A549 (cell line): ENCODE measurements around the gene ZFYVE19. TPM values are rescaled to one million over a fixed set of nuclear protein-coding genes. Genes with fewer than 3 reads are reported as not detected.
"Not testable (repeated sequence)": the region's sequence is repeated elsewhere in the genome, so short reads cannot be mapped to it uniquely, and the experiment has no call there.

ENCODE experiments used
- ATAC-seq, 2 experiments: fragments of 200-7000 bp in 1 of 2; fragments of >200 bp in 1 of 2; cut with Nextera tagmentation in 1 of 2; cut with Tn5 transposase in 1 of 2; 3 replicates each; pipeline versions ENCODE4 v1.8.0 to v1.9.1; 2018 to 2020; ENCODE audit warnings: mild to moderate bottlenecking in 1 of 2, moderate library complexity in 1 of 2
- CTCF ChIA-PET: fragments of 300-600 bp; sonication (Branson Sonifier 250); formaldehyde crosslinking; extraction: SDS; loops from one replicate; lab custom pipeline; 2021; ENCODE audit warnings: antibody characterized with exemption, inconsistent platforms; lab: Yijun Ruan, JAX
- POLR2A ChIA-PET: fragments of 350-600 bp; formaldehyde crosslinking; extraction: SDS; loops from one replicate; lab custom pipeline; 2021; ENCODE audit warnings: antibody characterized with exemption, inconsistent platforms; lab: Yijun Ruan, JAX
- DNase-seq, 2 experiments: peaks; one replicate each; pipeline versions ENCODE4 v3.0.0 to v3.0.0-alpha.2; 2011 to 2016; ENCODE audit warnings: low read depth in 1 of 2, low spot score in 1 of 2
- FAIRE-seq: peaks from 2 replicates; lab custom pipeline; 2011; peaks lifted over from hg19 to GRCh38; lab: Jason Lieb, UNC
- H3K27ac ChIP-seq, 2 experiments: fragments of >200 bp; sonication (Bioruptor Twin); formaldehyde crosslinking; 3 replicates each; pipeline ENCODE4 v1.5.1; 2016 to 2017
- H3K4me1 ChIP-seq: fragments of >200 bp; sonication (Bioruptor Twin); formaldehyde crosslinking; 3 replicates; pipeline ENCODE4 v1.6.1; 2016
- H3K4me2 ChIP-seq: fragments of >200 bp; sonication (Bioruptor Twin); formaldehyde crosslinking; 3 replicates; pipeline ENCODE4 v1.6.1; 2016
- H3K4me3 ChIP-seq: fragments of >200 bp; sonication (Bioruptor Twin); formaldehyde crosslinking; 3 replicates; pipeline ENCODE4 v1.5.1; 2016
- H3K9me3 ChIP-seq: fragments of >200 bp; sonication (Bioruptor Twin); formaldehyde crosslinking; 3 replicates; pipeline ENCODE4 v1.6.1; 2016
- EP300 ChIP-seq, 2 experiments: fragments of >200 bp; sonication (Bioruptor Twin); formaldehyde crosslinking; IDR thresholded peaks; 2 replicates in 1 of 2; 3 replicates in 1 of 2; pipeline ENCODE4 v1.6.1; 2016 to 2017
- HEYL ChIP-seq: fragments of 250-450 bp; sonication (Bioruptor Pico); IDR thresholded peaks from 2 replicates; pipeline ENCODE4 v1.8.0; 2021; ENCODE audit warnings: mild to moderate bottlenecking, moderate library complexity
- HOXA7 ChIP-seq: fragments of 250-450 bp; sonication (Bioruptor Pico); IDR thresholded peaks from 2 replicates; pipeline ENCODE4 v1.5.0; 2020; ENCODE audit warnings: mild to moderate bottlenecking, moderate library complexity
- KDM5A ChIP-seq: fragments of 200-600 bp; sonication (generic); IDR thresholded peaks from 2 replicates; pipeline ENCODE4 v1.6.1; 2016; ENCODE audit warnings: antibody characterized with exemption, mild to moderate bottlenecking
- NFE2L2 ChIP-seq: fragments of 150-350 bp; conservative IDR thresholded peaks from 2 replicates; pipeline ENCODE4 v1.6.1; 2014; ENCODE audit warnings: low read length
- POLR2AphosphoS2 ChIP-seq: conservative IDR thresholded peaks from 2 replicates; pipeline ENCODE4 v1.6.1; 2012; ENCODE audit warnings: low read length, improper control_type of control experiment, inconsistent platforms
- RAD21 ChIP-seq, 2 experiments: fragments of >200 bp in 1 of 2; sonication (Bioruptor Twin) in 1 of 2; formaldehyde crosslinking in 1 of 2; IDR thresholded peaks in 1 of 2; conservative IDR thresholded peaks in 1 of 2; 2 replicates in 1 of 2; 3 replicates in 1 of 2; pipeline ENCODE4 v1.6.1; 2012 to 2018; ENCODE audit warnings: inconsistent platforms in 1 of 2
- SMC3 ChIP-seq: fragments of >200 bp; sonication (Bioruptor Twin); formaldehyde crosslinking; IDR thresholded peaks from 3 replicates; pipeline ENCODE4 v1.6.1; 2018; ENCODE audit warnings: inconsistent platforms
- ZFP36 ChIP-seq: fragments of 450-650 bp; IDR thresholded peaks from 2 replicates; pipeline ENCODE4 v1.6.1; 2014; ENCODE audit warnings: borderline replicate concordance; ENCODE audit not compliant: partially characterized antibody
- WGBS: methylation state at CpG from one replicate; pipeline ENCODE4 v1.1.6; 2017; ENCODE audit errors: missing lambda C conversion rate; 5-methylcytosine and 5-hydroxymethylcytosine counted together
- polyA plus RNA-seq, 4 experiments: library from polyadenylated mRNA; depleted of rRNA in 3 of 4; stranded (reverse); fragments of >200 nt; fragmentation: RNase III in 1 of 4; extraction: RNeasy Plus Mini Kit Qiagen cat#74134 plus additional on column Dnase treatment in 1 of 4; gene quantifications; 2 replicates in 3 of 4; 3 replicates in 1 of 4; pipeline ENCODE4 v1.2.3, GENCODE V29; 2011 to 2017
- small RNA-seq, 6 experiments: library from RNA; depleted of rRNA; stranded (forward); fragments of <200 nt; gene quantifications; one replicate each; pipeline ENCODE3, GENCODE V24; 2012
- TF ChIP-seq, protein P1 (sequence below): fragments of 450-650 bp; IDR thresholded peaks from 2 replicates; pipeline ENCODE4 v1.6.1; 2014; ENCODE audit warnings: antibody characterized with exemption
- TF ChIP-seq, protein P2 (sequence below): IDR thresholded peaks from 2 replicates; pipeline ENCODE4 v1.6.1; 2012
- TF ChIP-seq, protein P3 (sequence below): fragments of >200 bp; sonication (Bioruptor Twin); formaldehyde crosslinking; IDR thresholded peaks from 3 replicates; pipeline ENCODE4 v1.5.1; 2016

Gene ZFYVE19
- polyA plus RNA-seq, 2 of the 4 experiments (the other 2 are of a cell fraction) = 15.6 to 25.6 TPM

DNA sequence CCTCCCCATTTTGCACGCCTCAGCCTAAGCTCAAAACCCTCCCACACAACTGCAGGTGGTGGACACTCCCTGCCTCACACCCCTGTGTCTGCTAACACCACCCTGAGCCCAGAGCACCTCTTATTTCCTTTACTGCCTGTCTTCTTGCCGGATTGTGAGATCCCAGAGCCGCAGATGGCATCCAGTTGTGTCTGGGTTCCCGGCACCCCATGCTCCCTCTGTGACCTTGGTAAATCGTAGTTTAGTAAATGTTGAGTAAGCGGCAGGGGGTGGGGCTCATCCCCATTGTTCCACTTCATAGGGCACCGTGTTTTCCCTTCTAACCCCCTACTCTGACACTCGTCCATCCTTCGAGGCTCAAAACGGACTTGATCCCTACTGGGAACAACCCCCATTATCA, 51.8 kb downstream of the ZFYVE19 start:
- WGBS = 75% methylated on average over 10 of the region's 10 CpGs
- Histone ChIP-seq H3K27ac (peak overlapping the region in 1 of 2 experiments; percentile 76; a peak in 2 of 6 replicates), H3K4me2 (no peak overlapping the region), H3K9me3 (no peaks in the 10 kb centered on the region), H3K4me1 (peaks cover 50% of the 10 kb centered on the region), H3K4me3 (no peak overlapping the region)
- no peak for TF ChIP-seq NFE2L2
- no peak for DNase-seq
- ChIA-PET CTCF (interaction anchor here (0.5 to 9.3 kb wide), 28 partner anchors 12 to 1245 kb away, joined by 3 to 254 read pairs (median 4); partner anchors contain the start of genes PPP1R14D, RAD51, SPINT1 and VPS18), POLR2A (interaction anchor here (1.0 to 1.9 kb wide), 6 partner anchors 11 to 35 kb away, joined by 4 to 19 read pairs (median 14); partner anchors contain the start of genes RHOV and VPS18)
- FAIRE-seq = no peak
- no peak for ATAC-seq

- H3K9me3 ChIP-seq = no peaks in the 10 kb centered on the region
- no peak overlapping the region for H3K4me3 ChIP-seq
- peak; percentile 82 to 88 for DNase-seq
- TF ChIP-seq RAD21 (conservative IDR thresholded peaks at IDR 0.05 in 1 of 2, IDR thresholded peaks at IDR 0.05 in 1 of 2) = peak; percentile 57 to 62; a peak in 4 of 5 replicates
- no peak for TF ChIP-seq EP300 (IDR thresholded peaks at IDR 0.05)
- TF ChIP-seq POLR2AphosphoS2 = no peak
- TF ChIP-seq, protein P1, sequence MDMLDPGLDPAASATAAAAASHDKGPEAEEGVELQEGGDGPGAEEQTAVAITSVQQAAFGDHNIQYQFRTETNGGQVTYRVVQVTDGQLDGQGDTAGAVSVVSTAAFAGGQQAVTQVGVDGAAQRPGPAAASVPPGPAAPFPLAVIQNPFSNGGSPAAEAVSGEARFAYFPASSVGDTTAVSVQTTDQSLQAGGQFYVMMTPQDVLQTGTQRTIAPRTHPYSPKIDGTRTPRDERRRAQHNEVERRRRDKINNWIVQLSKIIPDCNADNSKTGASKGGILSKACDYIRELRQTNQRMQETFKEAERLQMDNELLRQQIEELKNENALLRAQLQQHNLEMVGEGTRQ = 0 out of 2 replicates have a peak, but pooled peaks have one; percentile 26
- peak; percentile 50 for TF ChIP-seq SMC3
- TF ChIP-seq, protein P2, sequence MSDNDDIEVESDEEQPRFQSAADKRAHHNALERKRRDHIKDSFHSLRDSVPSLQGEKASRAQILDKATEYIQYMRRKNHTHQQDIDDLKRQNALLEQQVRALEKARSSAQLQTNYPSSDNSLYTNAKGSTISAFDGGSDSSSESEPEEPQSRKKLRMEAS = peak; percentile 31; the same call in 1 of the 2 replicates
- TF ChIP-seq, protein P3, sequence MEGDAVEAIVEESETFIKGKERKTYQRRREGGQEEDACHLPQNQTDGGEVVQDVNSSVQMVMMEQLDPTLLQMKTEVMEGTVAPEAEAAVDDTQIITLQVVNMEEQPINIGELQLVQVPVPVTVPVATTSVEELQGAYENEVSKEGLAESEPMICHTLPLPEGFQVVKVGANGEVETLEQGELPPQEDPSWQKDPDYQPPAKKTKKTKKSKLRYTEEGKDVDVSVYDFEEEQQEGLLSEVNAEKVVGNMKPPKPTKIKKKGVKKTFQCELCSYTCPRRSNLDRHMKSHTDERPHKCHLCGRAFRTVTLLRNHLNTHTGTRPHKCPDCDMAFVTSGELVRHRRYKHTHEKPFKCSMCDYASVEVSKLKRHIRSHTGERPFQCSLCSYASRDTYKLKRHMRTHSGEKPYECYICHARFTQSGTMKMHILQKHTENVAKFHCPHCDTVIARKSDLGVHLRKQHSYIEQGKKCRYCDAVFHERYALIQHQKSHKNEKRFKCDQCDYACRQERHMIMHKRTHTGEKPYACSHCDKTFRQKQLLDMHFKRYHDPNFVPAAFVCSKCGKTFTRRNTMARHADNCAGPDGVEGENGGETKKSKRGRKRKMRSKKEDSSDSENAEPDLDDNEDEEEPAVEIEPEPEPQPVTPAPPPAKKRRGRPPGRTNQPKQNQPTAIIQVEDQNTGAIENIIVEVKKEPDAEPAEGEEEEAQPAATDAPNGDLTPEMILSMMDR = peak; percentile 66
- FAIRE-seq = no peak
- WGBS = 42% methylated on average over 17 of the region's 18 CpGs
- ATAC-seq = peak; percentile 89 to 93
- H3K27ac ChIP-seq = peak overlapping the region in 1 of 2 experiments; percentile 61; a peak in 3 of 6 replicates
- POLR2A ChIA-PET = interaction anchor here (1.0 to 1.9 kb wide), 4 partner anchors 11 to 35 kb away, joined by 4 to 17 read pairs (median 9); partner anchors contain the start of genes RHOV and VPS18
- H3K4me2 ChIP-seq = peak overlapping the region; percentile 48; the same call in 2 of the 3 replicates
- H3K4me1 ChIP-seq = peaks cover 56% of the 10 kb centered on the region
- CTCF ChIA-PET = interaction anchor here (0.5 to 9.3 kb wide), 22 partner anchors 12 to 1244 kb away, joined by 3 to 254 read pairs (median 4); partner anchors contain the start of genes RAD51, SPINT1 and VPS18
Measured at GRCh38 chr15:40859206-40859851, 52.4 kb downstream of the ZFYVE19 start.

- not testable (repeated sequence) for H3K4me2 ChIP-seq, ATAC-seq, FAIRE-seq, DNase-seq, H3K9me3 ChIP-seq, H3K4me3 ChIP-seq
- POLR2A ChIA-PET = interaction anchor here (1.0 to 1.6 kb wide), 2 partner anchors 12 kb away, joined by 4 to 5 read pairs; no protein-coding TSS in a partner anchor
- Histone ChIP-seq H3K4me1 (peaks cover 69% of the 10 kb centered on the region), H3K27ac (peak overlapping the region; percentile 13 to 88; a peak in 3 of 6 replicates)
- CTCF ChIA-PET = interaction anchor here (6.9 to 9.3 kb wide), 3 partner anchors 14 to 39 kb away, joined by 82 to 254 read pairs (median 156); partner anchors contain the start of genes SPINT1 and VPS18
- 71% methylated on average over 4 of the region's 4 CpGs for WGBS
Measured at GRCh38 chr15:40861147-40861546, 54.3 kb downstream of the ZFYVE19 start.

DNA sequence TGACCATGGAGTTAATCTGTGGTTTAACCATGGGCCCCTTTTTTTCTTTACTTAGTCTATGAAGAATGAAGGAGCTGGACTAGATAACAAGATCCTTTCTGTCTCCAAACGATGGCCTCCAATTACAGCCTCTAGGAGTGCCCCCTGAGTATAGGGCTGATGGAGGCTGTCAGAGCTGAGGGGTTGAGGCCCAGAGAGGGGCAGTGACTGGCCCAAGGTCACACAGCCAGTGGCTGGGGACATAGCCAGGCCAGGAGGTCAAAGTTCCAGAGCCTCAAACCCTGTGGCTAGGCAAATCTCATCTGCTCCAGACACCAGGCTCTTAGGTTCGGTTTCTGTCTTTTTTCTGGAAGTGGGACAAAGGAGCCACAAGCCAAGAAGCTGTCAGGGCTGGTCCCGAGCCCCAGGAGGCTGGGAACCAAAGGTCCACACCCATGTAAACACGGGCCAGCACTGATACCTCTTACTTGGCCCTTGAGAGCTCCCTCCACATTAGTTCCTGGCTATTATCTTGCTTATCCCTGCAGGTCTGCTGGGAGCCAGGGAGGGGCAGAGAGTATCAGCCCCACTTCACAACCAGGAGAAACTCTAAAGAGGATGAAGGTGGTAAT, 56.9 kb downstream of the ZFYVE19 start:
- no peaks in the 10 kb centered on the region for H3K9me3 ChIP-seq
- peak; percentile 17 for TF ChIP-seq ZFP36
- no peak for TF ChIP-seq KDM5A
- no peak for TF ChIP-seq HEYL (CRISPR knock-in tag)
- no peak for TF ChIP-seq HOXA7 (CRISPR knock-in tag)
- TF ChIP-seq, all 56 proteins: peak for 1
- H3K4me1 ChIP-seq = peaks cover 61% of the 10 kb centered on the region
- FAIRE-seq (no peak), ATAC-seq (no peak), DNase-seq (peak in 1 of 2 experiments; percentile 34)
- CTCF ChIA-PET = interaction anchor here (0.8 kb wide), 1 partner anchor 30 kb away, joined by 5 read pairs; the partner anchor contains the start of gene VPS18
- H3K4me3 ChIP-seq = no peak overlapping the region
- WGBS = 37% methylated on average over 4 of the region's 4 CpGs
- POLR2A ChIA-PET = interaction anchor here (1.1 kb wide), 1 partner anchor 9 kb away, joined by 4 read pairs; no protein-coding TSS in a partner anchor
- peak overlapping the region; percentile 25; the same call in 1 of the 3 replicates for H3K4me2 ChIP-seq
- peak overlapping the region; percentile 52 to 88; a peak in 5 of 6 replicates for H3K27ac ChIP-seq

Small RNA genes within 50 kb of the gene (small RNA-seq; reads per million reads assigned to genes)
- 0 reads per million in 6 experiments for gene SUMO2P15

Other genes starting within 250 kb of the ZFYVE19 start
- gene CCDC32, start 242.0 kb upstream of the ZFYVE19 start, polyA plus RNA-seq (2011; rRNA removed) = 9.7 and 13.1 TPM in 2 replicates
- 20.6 to 27.0 TPM (median 25.0 TPM) in 3 replicates for gene CCDC32, start 242.0 kb upstream of the ZFYVE19 start, polyA plus RNA-seq (2017; fragmentation: RNase III; extraction: RNeasy Plus Mini Kit Qiagen cat#74134 plus additional on column Dnase treatment)
- 6.7 and 7.3 TPM in 2 replicates for gene RPUSD2, start 237.8 kb upstream of the ZFYVE19 start, polyA plus RNA-seq (2011; rRNA removed)
- gene RPUSD2, start 237.8 kb upstream of the ZFYVE19 start, polyA plus RNA-seq (2017; fragmentation: RNase III; extraction: RNeasy Plus Mini Kit Qiagen cat#74134 plus additional on column Dnase treatment) = 9.6 to 10.3 TPM (median 9.9 TPM) in 3 replicates
- gene KNL1, start 212.8 kb upstream of the ZFYVE19 start, polyA plus RNA-seq (2011; rRNA removed) = 10.5 and 13.2 TPM in 2 replicates
- 6.3 to 7.6 TPM (median 7.5 TPM) in 3 replicates for gene KNL1, start 212.8 kb upstream of the ZFYVE19 start, polyA plus RNA-seq (2017; fragmentation: RNase III; extraction: RNeasy Plus Mini Kit Qiagen cat#74134 plus additional on column Dnase treatment)
- gene RAD51, start 111.9 kb upstream of the ZFYVE19 start, polyA plus RNA-seq (2011; rRNA removed) = 11.5 and 12.9 TPM in 2 replicates
- 14.4 to 17.2 TPM (median 16.5 TPM) in 3 replicates for gene RAD51, start 111.9 kb upstream of the ZFYVE19 start, polyA plus RNA-seq (2017; fragmentation: RNase III; extraction: RNeasy Plus Mini Kit Qiagen cat#74134 plus additional on column Dnase treatment)
- gene RMDN3, start 51.8 kb upstream of the ZFYVE19 start, polyA plus RNA-seq (2011; rRNA removed) = 13.4 and 15.4 TPM in 2 replicates
- gene RMDN3, start 51.8 kb upstream of the ZFYVE19 start, polyA plus RNA-seq (2017; fragmentation: RNase III; extraction: RNeasy Plus Mini Kit Qiagen cat#74134 plus additional on column Dnase treatment) = 16.9 to 17.9 TPM (median 17.2 TPM) in 3 replicates
- 6.9 and 7.7 TPM in 2 replicates for gene GCHFR, start 43.0 kb upstream of the ZFYVE19 start, polyA plus RNA-seq (2011; rRNA removed)
- gene GCHFR, start 43.0 kb upstream of the ZFYVE19 start, polyA plus RNA-seq (2017; fragmentation: RNase III; extraction: RNeasy Plus Mini Kit Qiagen cat#74134 plus additional on column Dnase treatment) = 6.9 to 9.7 TPM (median 7.7 TPM) in 3 replicates
- gene C15orf62, start 37.1 kb upstream of the ZFYVE19 start, polyA plus RNA-seq (2011; rRNA removed) = 0.10 and 0.11 TPM in 2 replicates
- 0.05 to 0.13 TPM (median 0.09 TPM) in 3 replicates for gene C15orf62, start 37.1 kb upstream of the ZFYVE19 start, polyA plus RNA-seq (2017; fragmentation: RNase III; extraction: RNeasy Plus Mini Kit Qiagen cat#74134 plus additional on column Dnase treatment)
- 17.7 and 24.4 TPM in 2 replicates for gene DNAJC17, start 384 bp downstream of the ZFYVE19 start, polyA plus RNA-seq (2011; rRNA removed)
- 19.2 to 22.3 TPM (median 19.5 TPM) in 3 replicates for gene DNAJC17, start 384 bp downstream of the ZFYVE19 start, polyA plus RNA-seq (2017; fragmentation: RNase III; extraction: RNeasy Plus Mini Kit Qiagen cat#74134 plus additional on column Dnase treatment)
- 0.86 and 1.1 TPM in 2 replicates for gene PPP1R14D, start 21.6 kb downstream of the ZFYVE19 start, polyA plus RNA-seq (2011; rRNA removed)
- gene PPP1R14D, start 21.6 kb downstream of the ZFYVE19 start, polyA plus RNA-seq (2017; fragmentation: RNase III; extraction: RNeasy Plus Mini Kit Qiagen cat#74134 plus additional on column Dnase treatment) = 0.21 to 0.46 TPM (median 0.45 TPM) in 3 replicates
- 0.79 and 0.99 TPM in 2 replicates for gene SPINT1, start 37.0 kb downstream of the ZFYVE19 start, polyA plus RNA-seq (2011; rRNA removed)
- gene SPINT1, start 37.0 kb downstream of the ZFYVE19 start, polyA plus RNA-seq (2017; fragmentation: RNase III; extraction: RNeasy Plus Mini Kit Qiagen cat#74134 plus additional on column Dnase treatment) = 0.28 to 0.80 TPM (median 0.54 TPM) in 3 replicates
- 13.0 and 13.9 TPM in 2 replicates for gene RHOV, start 67.1 kb downstream of the ZFYVE19 start, polyA plus RNA-seq (2011; rRNA removed)
- gene RHOV, start 67.1 kb downstream of the ZFYVE19 start, polyA plus RNA-seq (2017; fragmentation: RNase III; extraction: RNeasy Plus Mini Kit Qiagen cat#74134 plus additional on column Dnase treatment) = 4.9 to 7.6 TPM (median 6.9 TPM) in 3 replicates
- gene VPS18, start 87.4 kb downstream of the ZFYVE19 start, polyA plus RNA-seq (2011; rRNA removed) = 9.0 and 10.7 TPM in 2 replicates
- gene VPS18, start 87.4 kb downstream of the ZFYVE19 start, polyA plus RNA-seq (2017; fragmentation: RNase III; extraction: RNeasy Plus Mini Kit Qiagen cat#74134 plus additional on column Dnase treatment) = 12.4 to 15.2 TPM (median 14.6 TPM) in 3 replicates
- gene DLL4, start 122.3 kb downstream of the ZFYVE19 start, polyA plus RNA-seq (2011; rRNA removed) = 0.09 and 0.16 TPM in 2 replicates
- 0.09 to 0.28 TPM (median 0.13 TPM) in 3 replicates for gene DLL4, start 122.3 kb downstream of the ZFYVE19 start, polyA plus RNA-seq (2017; fragmentation: RNase III; extraction: RNeasy Plus Mini Kit Qiagen cat#74134 plus additional on column Dnase treatment)
- gene CHAC1, start 146.4 kb downstream of the ZFYVE19 start, polyA plus RNA-seq (2011; rRNA removed) = 22.2 and 25.3 TPM in 2 replicates
- 3.8 to 4.9 TPM (median 4.5 TPM) in 3 replicates for gene CHAC1, start 146.4 kb downstream of the ZFYVE19 start, polyA plus RNA-seq (2017; fragmentation: RNase III; extraction: RNeasy Plus Mini Kit Qiagen cat#74134 plus additional on column Dnase treatment)